ENCODE data around the gene REX1BD.

The REX1BD gene

GRCh38 chr19:18603958-18604819 is 15.6 kb downstream of the REX1BD start:
- DNase-seq = no peak

- no peak for DNase-seq
These were observed 16.2 kb downstream of the REX1BD start for GRCh38 chr19:18604820-18605159.

- no peak for DNase-seq
These were observed 16.6 kb downstream of the REX1BD start for GRCh38 chr19:18605196-18605545.

- DNase-seq = no peak
These were observed 17.1 kb downstream of the REX1BD start for GRCh38 chr19:18605546-18606280.

- DNase-seq = no peak
These were observed 18.0 kb downstream of the REX1BD start, which contains the start of gene CRLF1 for GRCh38 chr19:18606281-18607225. CRLF1 (minus strand) TSS chr19:18606799; CDS start chr19:18606656, 143 bp downstream.

- no peak for DNase-seq
These were observed 18.9 kb downstream of the REX1BD start for GRCh38 chr19:18607226-18608101.

- no peak for DNase-seq
These were observed 19.7 kb downstream of the REX1BD start for GRCh38 chr19:18608102-18608804.

GRCh38 chr19:18608805-18609716 is 20.5 kb downstream of the REX1BD start:
- no peak for DNase-seq

- no peak for DNase-seq
These were observed 21.1 kb downstream of the REX1BD start for GRCh38 chr19:18609717-18610051.

- no peak for DNase-seq
These were observed 21.6 kb downstream of the REX1BD start for GRCh38 chr19:18610245-18610555.

- DNase-seq = no peak
These were observed 22.1 kb downstream of the REX1BD start for GRCh38 chr19:18610556-18611326.

GRCh38 chr19:18611327-18612050 is 22.9 kb downstream of the REX1BD start:
- no peak for DNase-seq

GRCh38 chr19:18612051-18612771 is 23.6 kb downstream of the REX1BD start:
- no peak for DNase-seq

- DNase-seq = peak; percentile 40
These were observed 24.4 kb downstream of the REX1BD start, which contains the start of gene TMEM59L for GRCh38 chr19:18612772-18613588. TMEM59L (plus strand) TSS chr19:18612870; CDS start chr19:18612959, 89 bp downstream.

GRCh38 chr19:18613589-18614234 is 25.1 kb downstream of the REX1BD start:
- no peak for DNase-seq

GRCh38 chr19:18616023-18616422 is 27.4 kb downstream of the REX1BD start:
- no peak for DNase-seq

- DNase-seq = no peak
These were observed 29.0 kb downstream of the REX1BD start for GRCh38 chr19:18617562-18617961.

Measured in right hindlimb (tissue), 1 donor.